Lower lobe of right lung (tissue), 2 donors: ENCODE measurements around the gene PNMA1. TPM values are rescaled to one million over a fixed set of nuclear protein-coding genes. Genes with fewer than 3 reads are reported as not detected.

ENCODE experiments used
- ATAC-seq, 2 donors: fragments of 200-7000 bp; cut with Tn5 transposase; one replicate each; pipeline ENCODE4 v1.9.1; 2020 to 2022; ENCODE audit warnings: mild to moderate bottlenecking in 2 of 2, moderate library complexity in 2 of 2
- DNase-seq: peaks from one replicate; pipeline ENCODE4 v3.0.0-alpha.2; 2020
- H3K27ac ChIP-seq: fragments of 200-600 bp; one replicate; pipeline ENCODE4 v1.8.0; 2022
- H3K27me3 ChIP-seq: fragments of 200-600 bp; one replicate; pipeline ENCODE4 v1.8.0; 2022; ENCODE audit warnings: low read depth
- H3K36me3 ChIP-seq: fragments of 200-600 bp; one replicate; pipeline ENCODE4 v1.8.0; 2022; ENCODE audit warnings: mild to moderate bottlenecking
- H3K4me1 ChIP-seq: fragments of 200-600 bp; one replicate; pipeline ENCODE4 v1.8.0; 2022
- H3K4me3 ChIP-seq: fragments of 200-600 bp; one replicate; pipeline ENCODE4 v1.8.0; 2022; ENCODE audit warnings: mild to moderate bottlenecking
- H3K9me3 ChIP-seq: fragments of 200-600 bp; one replicate; pipeline ENCODE4 v1.8.0; 2022
- CTCF ChIP-seq: fragments of 200-600 bp; IDR thresholded peaks from one replicate; pipeline ENCODE4 v1.8.0; 2022; ENCODE audit warnings: antibody characterized with exemption, mild to moderate bottlenecking
- intact Hi-C: fragments of 100-400 bp; cut with DNase I; formaldehyde crosslinking; loops from one replicate; pipeline ENCODE4 v1.11.0; 2022
- total RNA-seq: library from RNA; stranded (reverse); fragmentation: NEBNext Ultra II Directional; extraction: Animal tissue kit (Norgen Biotek cat#: 25700); gene quantifications from one replicate; pipeline ENCODE4 v1.2.1, GENCODE V29; 2021
- donor health status: DM: no; HTN: yes; CAD: no; lungs with severe emphysema.

Gene PNMA1
- total RNA-seq, 1 donor from 2014 or later = 24.4 TPM

- Histone ChIP-seq H3K4me1 (peaks cover 33% of the 10 kb centered on the region), H3K27ac (no peak overlapping the region), H3K9me3 (no peaks in the 10 kb centered on the region), H3K4me3 (no peak overlapping the region), H3K27me3 (no peaks in the 10 kb centered on the region), H3K36me3 (peaks cover 79% of the 10 kb centered on the region)
- no peak for TF ChIP-seq CTCF
- DNase-seq (no peak), ATAC-seq (no peak)
- intact Hi-C loops = no loop called here
Measured at GRCh38 chr14:73736842-73737241, 22.7 kb upstream of the PNMA1 start.

- intact Hi-C loops = no loop called here
- Histone ChIP-seq H3K9me3 (no peaks in the 10 kb centered on the region), H3K27ac (no peak overlapping the region), H3K4me1 (peaks cover 22% of the 10 kb centered on the region), H3K36me3 (peaks cover 90% of the 10 kb centered on the region), H3K4me3 (no peak overlapping the region), H3K27me3 (no peaks in the 10 kb centered on the region)
- ATAC-seq = no peak
- no peak for DNase-seq
- no peak for TF ChIP-seq CTCF
Measured at GRCh38 chr14:73732006-73732405, 17.8 kb upstream of the PNMA1 start.

- DNase-seq (no peak), ATAC-seq (peak in 1 of 2 donors; percentile 39)
- peaks cover 90% of the 10 kb centered on the region for H3K36me3 ChIP-seq
- no peaks in the 10 kb centered on the region for H3K9me3 ChIP-seq
- no peaks in the 10 kb centered on the region for H3K27me3 ChIP-seq
- no peak for TF ChIP-seq CTCF
- no peak overlapping the region for H3K27ac ChIP-seq
- intact Hi-C loops = no loop called here
- peaks cover 31% of the 10 kb centered on the region for H3K4me1 ChIP-seq
- H3K4me3 ChIP-seq = no peak overlapping the region
Measured at GRCh38 chr14:73731111-73731510, 16.9 kb upstream of the PNMA1 start.

GRCh38 chr14:73729556-73730265, 15.5 kb upstream of the PNMA1 start:
- H3K9me3 ChIP-seq = no peaks in the 10 kb centered on the region
- H3K4me3 ChIP-seq = no peak overlapping the region
- ATAC-seq = no peak
- TF ChIP-seq CTCF = no peak
- peaks cover 90% of the 10 kb centered on the region for H3K36me3 ChIP-seq
- peak overlapping the region; percentile 31 for H3K27ac ChIP-seq
- intact Hi-C loops = loop anchor here (10.0 kb wide), 1 partner anchor 95 kb away; no protein-coding TSS in a partner anchor
- peaks cover 45% of the 10 kb centered on the region for H3K4me1 ChIP-seq
- H3K27me3 ChIP-seq = no peaks in the 10 kb centered on the region
- no peak for DNase-seq

GRCh38 chr14:73728717-73729330, 14.6 kb upstream of the PNMA1 start:
- H3K4me1 ChIP-seq = peaks cover 54% of the 10 kb centered on the region
- peaks cover 89% of the 10 kb centered on the region for H3K36me3 ChIP-seq
- intact Hi-C loops = loop anchor here (10.0 kb wide), 1 partner anchor 96 kb away; no protein-coding TSS in a partner anchor
- H3K27ac ChIP-seq = peak overlapping the region; percentile 31
- peak; percentile 83 to 92 for ATAC-seq
- no peak overlapping the region for H3K4me3 ChIP-seq
- TF ChIP-seq CTCF = peak; percentile 96
- H3K9me3 ChIP-seq = no peaks in the 10 kb centered on the region
- H3K27me3 ChIP-seq = no peaks in the 10 kb centered on the region
- peak; percentile 87 for DNase-seq
